ENCODE data around the gene TSPYL2.

TSPYL2 gene

DNA sequence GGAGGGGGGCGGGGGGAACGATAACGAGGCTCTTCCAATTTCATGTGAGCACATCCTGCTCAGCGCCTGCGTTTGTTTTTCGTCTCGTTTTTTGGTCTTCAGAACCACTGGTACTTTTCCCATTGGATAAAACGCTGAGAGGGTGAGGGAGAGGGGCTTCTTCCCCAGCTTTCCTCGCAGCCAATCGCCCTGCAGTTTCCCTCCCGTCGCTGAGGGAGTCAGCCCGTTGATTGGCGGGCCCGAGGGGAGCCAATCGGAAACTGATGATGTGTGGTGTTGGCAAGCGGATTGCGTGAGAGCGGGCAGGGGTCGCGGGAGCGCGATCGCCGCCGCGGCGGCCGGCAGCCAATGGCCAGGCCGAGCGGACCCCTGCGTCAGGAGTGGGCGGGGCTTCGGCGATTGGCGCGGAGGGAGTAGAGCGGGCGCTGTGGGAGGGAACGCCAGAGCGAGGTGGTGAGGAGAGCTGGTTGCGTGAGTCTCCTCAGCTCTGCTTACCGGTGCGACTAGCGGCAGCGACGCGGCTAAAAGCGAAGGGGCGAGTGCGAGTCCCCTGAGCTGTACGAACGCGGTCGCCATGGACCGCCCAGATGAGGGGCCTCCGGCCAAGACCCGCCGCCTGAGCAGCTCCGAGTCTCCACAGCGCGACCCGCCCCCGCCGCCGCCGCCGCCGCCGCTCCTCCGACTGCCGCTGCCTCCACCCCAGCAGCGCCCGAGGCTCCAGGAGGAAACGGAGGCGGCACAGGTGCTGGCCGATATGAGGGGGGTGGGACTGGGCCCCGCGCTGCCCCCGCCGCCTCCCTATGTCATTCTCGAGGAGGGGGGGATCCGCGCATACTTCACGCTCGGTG is at the start of gene TSPYL2:
TSPYL2 (plus strand) TSS at position 443 of the 848 bp plus-strand sequence; CDS start at position 575, 132 bp downstream.
- TF ChIP-seq, protein P1, sequence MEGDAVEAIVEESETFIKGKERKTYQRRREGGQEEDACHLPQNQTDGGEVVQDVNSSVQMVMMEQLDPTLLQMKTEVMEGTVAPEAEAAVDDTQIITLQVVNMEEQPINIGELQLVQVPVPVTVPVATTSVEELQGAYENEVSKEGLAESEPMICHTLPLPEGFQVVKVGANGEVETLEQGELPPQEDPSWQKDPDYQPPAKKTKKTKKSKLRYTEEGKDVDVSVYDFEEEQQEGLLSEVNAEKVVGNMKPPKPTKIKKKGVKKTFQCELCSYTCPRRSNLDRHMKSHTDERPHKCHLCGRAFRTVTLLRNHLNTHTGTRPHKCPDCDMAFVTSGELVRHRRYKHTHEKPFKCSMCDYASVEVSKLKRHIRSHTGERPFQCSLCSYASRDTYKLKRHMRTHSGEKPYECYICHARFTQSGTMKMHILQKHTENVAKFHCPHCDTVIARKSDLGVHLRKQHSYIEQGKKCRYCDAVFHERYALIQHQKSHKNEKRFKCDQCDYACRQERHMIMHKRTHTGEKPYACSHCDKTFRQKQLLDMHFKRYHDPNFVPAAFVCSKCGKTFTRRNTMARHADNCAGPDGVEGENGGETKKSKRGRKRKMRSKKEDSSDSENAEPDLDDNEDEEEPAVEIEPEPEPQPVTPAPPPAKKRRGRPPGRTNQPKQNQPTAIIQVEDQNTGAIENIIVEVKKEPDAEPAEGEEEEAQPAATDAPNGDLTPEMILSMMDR (IDR thresholded peaks at IDR 0.05; ENCODE audit: low read depth, low read length, missing control alignments) = no peak
- peak; percentile 78 for DNase-seq (ENCODE audit: low read depth)
- H3K4me3 ChIP-seq (ENCODE audit: low read depth, low read length) = peak within 1 kb of the TSS; percentile 61

DNA sequence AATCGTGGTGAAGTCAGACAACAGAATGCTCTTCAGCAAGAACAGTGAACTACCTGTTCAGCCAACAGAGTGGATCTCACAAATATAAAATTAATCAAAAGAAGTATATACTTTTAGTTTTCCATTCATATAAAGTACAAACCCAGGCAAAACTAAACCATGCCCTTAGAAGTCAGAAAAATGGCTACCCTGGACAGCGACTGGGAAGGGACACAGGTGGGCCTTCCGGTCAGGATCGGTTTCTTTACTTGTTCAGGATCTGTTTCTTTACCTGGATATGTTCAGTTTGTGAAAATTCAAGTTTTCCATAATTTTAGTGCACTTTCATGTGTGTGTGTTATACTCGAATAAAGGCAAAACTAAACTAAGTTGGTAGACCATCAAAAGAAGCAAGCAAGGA is 46.0 kb upstream of the TSPYL2 start:
- TF ChIP-seq, protein P1 (IDR thresholded peaks at IDR 0.05; ENCODE audit: low read depth, low read length, missing control alignments) = no peak
- no peak overlapping the region for H3K4me3 ChIP-seq (ENCODE audit: low read depth, low read length)
- DNase-seq (ENCODE audit: low read depth) = no peak

DNA sequence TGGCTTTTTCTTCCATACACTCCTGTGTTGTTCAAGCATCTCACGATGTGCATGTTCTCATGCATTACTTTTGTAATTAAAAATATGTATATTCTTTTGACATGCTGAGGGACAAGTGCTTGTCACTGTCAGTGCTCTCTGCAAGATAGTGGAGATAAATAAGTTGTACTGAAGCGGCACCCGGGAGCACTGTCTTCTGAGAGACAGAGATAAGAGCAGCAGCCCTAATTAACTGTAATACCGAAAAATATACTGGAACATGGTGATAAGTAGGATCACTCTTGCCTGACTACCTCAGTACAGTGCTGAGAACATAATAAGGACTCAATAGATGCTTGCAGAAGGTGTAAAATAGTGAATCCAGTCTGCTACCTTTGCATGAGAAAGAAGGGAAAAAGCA is 42.9 kb upstream of the TSPYL2 start:
- DNase-seq (ENCODE audit: low read depth) = no peak
- no peak overlapping the region for H3K4me3 ChIP-seq (ENCODE audit: low read depth, low read length)
- TF ChIP-seq, protein P1 (IDR thresholded peaks at IDR 0.05; ENCODE audit: low read depth, low read length, missing control alignments) = no peak

DNA sequence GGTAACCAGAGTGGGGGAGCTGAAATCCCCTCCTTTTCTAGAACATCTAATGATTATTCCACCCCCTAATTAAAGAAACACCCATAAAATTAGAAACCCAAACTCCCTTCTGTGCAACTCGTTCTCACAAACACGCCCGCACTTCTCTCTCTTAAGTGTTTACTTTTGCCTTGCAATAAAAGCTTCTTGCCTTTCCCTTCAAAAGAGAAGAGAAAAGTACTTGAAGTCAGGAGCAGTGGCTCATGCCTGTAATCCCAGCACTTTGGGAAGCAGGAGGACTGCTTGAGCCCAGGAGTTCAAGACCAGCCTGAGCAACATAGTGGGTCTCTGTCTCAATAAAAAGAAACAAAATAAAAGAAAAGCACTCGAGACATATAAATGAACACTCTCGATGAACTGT is 37.2 kb upstream of the TSPYL2 start:
- no peak for DNase-seq (ENCODE audit: low read depth)
- TF ChIP-seq, protein P1 (IDR thresholded peaks at IDR 0.05; ENCODE audit: low read depth, low read length, missing control alignments) = no peak
- H3K4me3 ChIP-seq (ENCODE audit: low read depth, low read length) = no peak overlapping the region

DNA sequence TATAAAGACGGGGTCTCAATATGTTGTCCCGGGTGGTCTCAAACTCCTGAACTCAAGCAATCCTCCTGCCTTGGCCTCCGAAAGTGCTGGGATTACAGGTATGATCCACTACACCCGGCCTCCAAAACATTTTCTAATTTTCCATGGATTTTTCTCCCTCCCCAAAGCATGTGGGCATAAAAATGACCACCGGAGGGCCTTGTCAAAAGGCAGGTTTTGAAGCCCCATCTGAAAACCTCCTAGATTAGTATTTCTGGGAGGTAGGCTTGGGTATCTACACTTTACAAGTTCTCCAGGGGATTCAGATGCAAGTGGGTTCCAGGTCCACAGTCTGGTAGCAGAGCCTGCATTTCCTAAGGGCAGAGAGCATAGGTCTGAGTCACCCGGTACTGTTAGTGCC is 34.9 kb upstream of the TSPYL2 start:
- TF ChIP-seq, protein P1 (IDR thresholded peaks at IDR 0.05; ENCODE audit: low read depth, low read length, missing control alignments) = no peak
- no peak overlapping the region for H3K4me3 ChIP-seq (ENCODE audit: low read depth, low read length)
- no peak for DNase-seq (ENCODE audit: low read depth)

DNA sequence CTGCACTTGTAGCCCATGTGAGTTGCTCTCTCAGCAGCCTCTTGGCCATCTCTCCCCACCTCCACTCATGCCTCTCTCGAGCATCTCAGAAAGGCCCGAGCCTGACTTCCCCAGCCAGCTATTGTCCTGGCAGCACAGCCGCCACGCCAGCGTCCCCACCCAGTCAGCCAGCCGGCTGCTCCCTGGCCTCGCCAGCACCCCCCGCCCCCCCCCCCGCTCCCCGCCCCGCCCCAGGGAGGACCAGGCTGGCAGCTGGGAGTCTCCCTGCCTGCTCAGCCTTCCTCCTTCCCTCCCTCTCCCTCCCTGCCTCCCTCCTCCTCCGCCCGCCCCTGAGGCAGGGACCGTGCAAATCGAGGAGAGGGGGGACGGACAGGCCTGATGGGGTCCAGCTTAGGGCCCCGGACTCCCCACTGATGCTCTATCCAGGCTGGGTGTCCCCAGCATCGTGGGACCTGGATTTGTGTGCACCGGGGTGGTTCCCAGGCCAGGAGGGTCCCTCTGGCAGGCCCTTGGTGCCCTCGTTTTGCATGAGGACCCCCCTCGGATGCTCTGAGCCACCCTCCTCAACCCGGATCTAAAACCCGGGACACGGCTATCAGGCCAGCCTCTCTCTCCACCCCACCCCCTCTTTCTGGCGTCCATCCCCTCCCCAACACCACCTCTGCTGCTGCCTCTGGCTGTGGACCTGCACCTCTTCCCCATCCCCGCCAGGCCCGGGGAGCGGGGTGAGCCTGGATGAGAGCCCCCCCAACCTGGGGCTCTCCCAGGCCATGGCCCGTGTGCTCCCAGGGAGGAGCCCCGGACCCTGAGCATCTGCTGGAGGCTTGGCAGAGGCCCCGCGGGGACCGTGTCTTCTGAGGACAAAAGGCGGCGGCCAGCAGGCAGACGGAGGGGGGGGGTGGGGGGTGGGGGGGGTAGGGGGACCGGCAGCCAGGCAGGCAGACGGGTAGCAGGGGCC is 33.7 kb upstream of the TSPYL2 start, which contains the start of gene GPR173:
GPR173 (plus strand) TSS at position 621 of the 958 bp plus-strand sequence. CDS start 27,833 bp downstream, outside the sequence.
- no peak within 1 kb of the TSS for H3K4me3 ChIP-seq (ENCODE audit: low read depth, low read length)
- TF ChIP-seq, protein P1 (IDR thresholded peaks at IDR 0.05; ENCODE audit: low read depth, low read length, missing control alignments) = no peak
- DNase-seq (ENCODE audit: low read depth) = no peak

All from GM12864 (cell line).